Trophoblast cell (in vitro differentiated cells and primary cell): ENCODE data around the gene TERB1.
A peak's percentile ranks its signal among the peaks of the same experiment; 100 is the strongest.

Experiments used
- DNase-seq, 2 donors: peaks; one replicate each; pipeline ENCODE4 v3.0.0-alpha.2; 2016
- H2AFZ ChIP-seq: 2 replicates; pipeline ENCODE4 v1.6.1; 2013; ENCODE audit warnings: low read length, moderate library complexity, mild to moderate bottlenecking; ENCODE audit not compliant: insufficient read depth, poor library complexity
- H2AK5ac ChIP-seq: 2 replicates; pipeline ENCODE4 v1.6.1; 2013; ENCODE audit warnings: mild to moderate bottlenecking, low read length
- H2BK120ac ChIP-seq: 2 replicates; pipeline ENCODE4 v1.6.1; 2013; ENCODE audit warnings: low read length, mild to moderate bottlenecking, moderate library complexity; ENCODE audit not compliant: insufficient read depth, poor library complexity
- H2BK12ac ChIP-seq: 2 replicates; pipeline ENCODE4 v1.6.1; 2013; ENCODE audit warnings: mild to moderate bottlenecking, low read length, moderate library complexity
- H2BK5ac ChIP-seq: 2 replicates; pipeline ENCODE4 v1.6.1; 2013; ENCODE audit warnings: low read length, low read depth, moderate library complexity, mild to moderate bottlenecking; ENCODE audit not compliant: poor library complexity
- H3K14ac ChIP-seq: 2 replicates; pipeline ENCODE4 v1.6.1; 2013; ENCODE audit warnings: mild to moderate bottlenecking, low read length
- H3K18ac ChIP-seq: 2 replicates; pipeline ENCODE4 v1.6.1; 2013; ENCODE audit warnings: mild to moderate bottlenecking, low read length
- H3K23ac ChIP-seq: 2 replicates; pipeline ENCODE4 v1.6.1; 2013; ENCODE audit warnings: low read length
- H3K27ac ChIP-seq: 2 replicates; pipeline ENCODE4 v1.5.1; 2013; ENCODE audit warnings: low read depth, mild to moderate bottlenecking, inconsistent platforms, low read length, moderate library complexity
- H3K27me3 ChIP-seq: 2 replicates; pipeline ENCODE4 v1.6.1; 2013; ENCODE audit warnings: inconsistent platforms, mild to moderate bottlenecking, low read length, moderate library complexity; ENCODE audit not compliant: insufficient read depth
- H3K36me3 ChIP-seq, 2 experiments: 1 replicate in 1 of 2; 2 replicates in 1 of 2; pipeline ENCODE4 v1.6.1; 2013; ENCODE audit warnings: low read length in 2 of 2, mild to moderate bottlenecking in 2 of 2, moderate library complexity in 1 of 2; ENCODE audit not compliant: insufficient read depth in 2 of 2, control insufficient read depth in 1 of 2
- H3K4ac ChIP-seq: 2 replicates; pipeline ENCODE4 v1.6.1; 2013; ENCODE audit warnings: low read depth, mild to moderate bottlenecking, low read length, moderate library complexity
- H3K4me1 ChIP-seq, 2 experiments: 1 replicate in 1 of 2; 2 replicates in 1 of 2; pipeline ENCODE4 v1.6.1; 2013; ENCODE audit warnings: low read length in 2 of 2, mild to moderate bottlenecking in 2 of 2, moderate library complexity in 1 of 2; ENCODE audit not compliant: insufficient read depth in 2 of 2, control insufficient read depth in 1 of 2
- H3K4me2 ChIP-seq: 2 replicates; pipeline ENCODE4 v1.6.1; 2013; ENCODE audit warnings: inconsistent platforms, mild to moderate bottlenecking, low read length, moderate library complexity
- H3K4me3 ChIP-seq: 2 replicates; pipeline ENCODE4 v1.5.1; 2013; ENCODE audit warnings: mild to moderate bottlenecking, low read depth, low read length, inconsistent platforms
- H3K79me1 ChIP-seq: one replicate; pipeline ENCODE4 v1.6.1; 2013; ENCODE audit warnings: low read length
- H3K79me2 ChIP-seq: 2 replicates; pipeline ENCODE4 v1.6.1; 2013; ENCODE audit warnings: low read length, mild to moderate bottlenecking; ENCODE audit not compliant: control insufficient read depth, insufficient read depth, poor library complexity
- H3K9ac ChIP-seq: 2 replicates; pipeline ENCODE4 v1.6.1; 2013; ENCODE audit warnings: mild to moderate bottlenecking, low read length
- H3K9me3 ChIP-seq: 2 replicates; pipeline ENCODE4 v1.6.1; 2013; ENCODE audit warnings: low read depth, mild to moderate bottlenecking, control low read depth, inconsistent platforms, low read length; ENCODE audit not compliant: insufficient read depth
- H4K12ac ChIP-seq: 2 replicates; pipeline ENCODE4 v1.6.1; 2013; ENCODE audit warnings: low read depth, mild to moderate bottlenecking, low read length, moderate library complexity
- H4K8ac ChIP-seq: 2 replicates; pipeline ENCODE4 v1.6.1; 2013; ENCODE audit warnings: low read depth, mild to moderate bottlenecking, low read length, moderate library complexity
- H4K91ac ChIP-seq: one replicate; pipeline ENCODE4 v1.6.1; 2013; ENCODE audit warnings: low read depth, mild to moderate bottlenecking, low read length, moderate library complexity
- WGBS: extraction: QIAGEN DNeasy Blood & Tissue Kit; methylation state at CpG from one replicate; pipeline ENCODE4 v1.1.7; 2013; ENCODE audit warnings: missing lambda C conversion rate; ENCODE audit not compliant: insufficient read length, insufficient coverage; ENCODE audit errors: extremely low coverage; 5-methylcytosine and 5-hydroxymethylcytosine counted together

TERB1 gene

DNA sequence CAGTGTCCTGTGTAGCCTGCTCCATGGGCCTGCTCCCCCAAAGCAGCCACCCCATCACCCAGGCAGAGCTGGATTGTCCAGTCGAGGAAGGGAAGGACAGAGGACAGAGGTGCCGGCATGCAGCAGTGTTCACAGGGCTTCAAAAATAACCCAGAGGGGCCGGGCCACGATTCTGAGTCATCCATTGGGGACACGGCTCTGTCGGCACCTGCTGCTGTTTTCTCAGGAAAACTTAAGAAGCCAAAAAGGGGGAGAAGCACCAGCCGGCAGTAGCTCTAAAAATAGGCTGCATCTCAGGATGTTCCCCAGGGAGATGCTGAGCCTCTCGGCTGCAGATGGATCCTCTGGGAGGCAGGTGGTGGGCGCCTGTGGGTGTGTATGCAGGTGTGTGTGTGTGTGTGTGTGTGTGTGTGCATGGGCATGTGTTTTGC, 44.4 kb upstream of the TERB1 start:
- H3K27ac ChIP-seq: no peak overlapping the region
- no peak overlapping the region for H3K4me2 ChIP-seq
- H3K4me3 ChIP-seq: no peak overlapping the region
- no peak overlapping the region for H4K91ac ChIP-seq
- peaks cover 7% of the 10 kb centered on the region for H3K9me3 ChIP-seq
- no peaks in the 10 kb centered on the region for H3K36me3 ChIP-seq
- H3K27me3 ChIP-seq: peaks cover 40% of the 10 kb centered on the region
- no peak overlapping the region for H4K8ac ChIP-seq
- no peak overlapping the region for H2BK120ac ChIP-seq
- H3K4ac ChIP-seq: no peak overlapping the region
- no peak overlapping the region for H3K18ac ChIP-seq
- no peak overlapping the region for H3K9ac ChIP-seq
- no peaks in the 10 kb centered on the region for H3K79me2 ChIP-seq
- no peak overlapping the region for H2AK5ac ChIP-seq
- H4K12ac ChIP-seq: no peak overlapping the region
- no peak overlapping the region for H2BK12ac ChIP-seq
- no peak overlapping the region for H2BK5ac ChIP-seq
- no peak overlapping the region for H2AFZ ChIP-seq
- no peak overlapping the region for H3K14ac ChIP-seq
- H3K23ac ChIP-seq: no peak overlapping the region
- peaks cover 6 to 7% of the 10 kb centered on the region in 2 experiments for H3K4me1 ChIP-seq
- no CpG with 5 or more reads among the region's 9 CpGs for WGBS
- DNase-seq: peak in 1 of 2 donors; percentile 7
- no peaks in the 10 kb centered on the region for H3K79me1 ChIP-seq

GRCh38 chr16:66845080-66845410, 43.7 kb upstream of the TERB1 start:
- no peak overlapping the region for H3K27ac ChIP-seq
- no peaks in the 10 kb centered on the region for H3K36me3 ChIP-seq
- H3K18ac ChIP-seq: no peak overlapping the region
- no peak overlapping the region for H2AFZ ChIP-seq
- H3K9me3 ChIP-seq: peaks cover 7% of the 10 kb centered on the region
- no peak overlapping the region for H3K14ac ChIP-seq
- H3K9ac ChIP-seq: no peak overlapping the region
- H3K23ac ChIP-seq: no peak overlapping the region
- no peak overlapping the region for H4K91ac ChIP-seq
- H3K4me3 ChIP-seq: no peak overlapping the region
- no peak for DNase-seq
- H3K79me1 ChIP-seq: no peaks in the 10 kb centered on the region
- H2BK12ac ChIP-seq: no peak overlapping the region
- peak overlapping the region; percentile 64 for H3K4me2 ChIP-seq
- no peak overlapping the region for H2BK5ac ChIP-seq
- H4K8ac ChIP-seq: no peak overlapping the region
- H2AK5ac ChIP-seq: no peak overlapping the region
- no CpG with 5 or more reads among the region's 10 CpGs for WGBS
- no peak overlapping the region for H2BK120ac ChIP-seq
- no peak overlapping the region for H4K12ac ChIP-seq
- H3K4me1 ChIP-seq: peaks cover 6 to 7% of the 10 kb centered on the region in 2 experiments
- no peak overlapping the region for H3K4ac ChIP-seq
- H3K27me3 ChIP-seq: peaks cover 40% of the 10 kb centered on the region
- no peaks in the 10 kb centered on the region for H3K79me2 ChIP-seq

GRCh38 chr16:66844342-66845079, 43.1 kb upstream of the TERB1 start, which contains the start of gene CA7:
TSS of gene CA7 (plus strand) at chr16:66844414. CDS start at chr16:66844488, 74 bp downstream.
- no peak within 1 kb of the TSS for H2BK12ac ChIP-seq
- no peak within 1 kb of the TSS for H2BK5ac ChIP-seq
- H3K4ac ChIP-seq: no peak within 1 kb of the TSS
- H3K36me3 ChIP-seq: no peaks in the 10 kb centered on the region
- no peak within 1 kb of the TSS for H4K12ac ChIP-seq
- H3K23ac ChIP-seq: no peak within 1 kb of the TSS
- peaks cover 40% of the 10 kb centered on the region for H3K27me3 ChIP-seq
- H3K9ac ChIP-seq: no peak within 1 kb of the TSS
- H3K79me1 ChIP-seq: no peaks in the 10 kb centered on the region
- H3K4me2 ChIP-seq: peak within 1 kb of the TSS; percentile 64
- H2AFZ ChIP-seq: peak within 1 kb of the TSS; percentile 47
- no peaks in the 10 kb centered on the region for H3K79me2 ChIP-seq
- peak within 1 kb of the TSS; percentile 53 for H3K4me3 ChIP-seq
- H3K4me1 ChIP-seq: peaks cover 6 to 7% of the 10 kb centered on the region in 2 experiments
- H2AK5ac ChIP-seq: no peak within 1 kb of the TSS
- no peak within 1 kb of the TSS for H3K18ac ChIP-seq
- H3K27ac ChIP-seq: no peak within 1 kb of the TSS
- H2BK120ac ChIP-seq: no peak within 1 kb of the TSS
- H4K8ac ChIP-seq: no peak within 1 kb of the TSS
- no CpG with 5 or more reads among the region's 79 CpGs for WGBS
- DNase-seq: no peak
- no peak within 1 kb of the TSS for H3K14ac ChIP-seq
- peaks cover 7% of the 10 kb centered on the region for H3K9me3 ChIP-seq
- H4K91ac ChIP-seq: no peak within 1 kb of the TSS

DNA sequence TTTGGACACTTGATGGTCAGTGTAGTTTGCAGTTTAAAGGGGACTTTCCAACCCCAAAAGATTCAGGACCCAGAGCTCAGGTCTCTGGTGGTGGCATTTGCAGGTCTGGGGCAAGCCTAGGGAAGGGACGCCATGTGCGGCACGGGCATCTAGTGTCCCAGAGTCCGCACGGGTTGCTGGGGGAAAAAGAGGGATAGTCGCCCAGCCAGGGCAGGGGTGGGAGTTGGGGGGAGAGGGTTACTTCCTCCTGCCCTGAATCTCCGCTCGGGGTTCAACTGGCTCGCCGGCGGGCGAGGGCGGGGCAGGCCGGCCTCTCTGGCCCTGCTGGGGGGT, 42.6 kb upstream of the TERB1 start:
- peaks cover 7% of the 10 kb centered on the region for H3K9me3 ChIP-seq
- H2AK5ac ChIP-seq: no peak overlapping the region
- H3K23ac ChIP-seq: no peak overlapping the region
- no peak overlapping the region for H2BK5ac ChIP-seq
- no peak for DNase-seq
- no CpG with 5 or more reads among the region's 14 CpGs for WGBS
- H3K79me1 ChIP-seq: no peaks in the 10 kb centered on the region
- no peak overlapping the region for H3K18ac ChIP-seq
- no peak overlapping the region for H3K9ac ChIP-seq
- peaks cover 6 to 7% of the 10 kb centered on the region in 2 experiments for H3K4me1 ChIP-seq
- H2BK12ac ChIP-seq: no peak overlapping the region
- H3K4me3 ChIP-seq: no peak overlapping the region
- H3K14ac ChIP-seq: no peak overlapping the region
- no peak overlapping the region for H4K12ac ChIP-seq
- H3K27me3 ChIP-seq: peaks cover 40% of the 10 kb centered on the region
- H2AFZ ChIP-seq: no peak overlapping the region
- peak overlapping the region; percentile 64 for H3K4me2 ChIP-seq
- H3K79me2 ChIP-seq: no peaks in the 10 kb centered on the region
- no peaks in the 10 kb centered on the region for H3K36me3 ChIP-seq
- H3K27ac ChIP-seq: no peak overlapping the region
- no peak overlapping the region for H3K4ac ChIP-seq
- H4K91ac ChIP-seq: no peak overlapping the region
- no peak overlapping the region for H4K8ac ChIP-seq
- no peak overlapping the region for H2BK120ac ChIP-seq
